GM19240 (cell line): ENCODE results near the gene CENPS.
"Not testable (repeated sequence)": the region's sequence is repeated elsewhere in the genome, so short reads cannot be mapped to it uniquely, and the experiment has no call there.

Experiments
- DNase-seq: peaks from one replicate; pipeline ENCODE4 v3.0.0; 2011; ENCODE audit warnings: low spot score; ENCODE audit not compliant: insufficient read length

Gene CENPS

DNA sequence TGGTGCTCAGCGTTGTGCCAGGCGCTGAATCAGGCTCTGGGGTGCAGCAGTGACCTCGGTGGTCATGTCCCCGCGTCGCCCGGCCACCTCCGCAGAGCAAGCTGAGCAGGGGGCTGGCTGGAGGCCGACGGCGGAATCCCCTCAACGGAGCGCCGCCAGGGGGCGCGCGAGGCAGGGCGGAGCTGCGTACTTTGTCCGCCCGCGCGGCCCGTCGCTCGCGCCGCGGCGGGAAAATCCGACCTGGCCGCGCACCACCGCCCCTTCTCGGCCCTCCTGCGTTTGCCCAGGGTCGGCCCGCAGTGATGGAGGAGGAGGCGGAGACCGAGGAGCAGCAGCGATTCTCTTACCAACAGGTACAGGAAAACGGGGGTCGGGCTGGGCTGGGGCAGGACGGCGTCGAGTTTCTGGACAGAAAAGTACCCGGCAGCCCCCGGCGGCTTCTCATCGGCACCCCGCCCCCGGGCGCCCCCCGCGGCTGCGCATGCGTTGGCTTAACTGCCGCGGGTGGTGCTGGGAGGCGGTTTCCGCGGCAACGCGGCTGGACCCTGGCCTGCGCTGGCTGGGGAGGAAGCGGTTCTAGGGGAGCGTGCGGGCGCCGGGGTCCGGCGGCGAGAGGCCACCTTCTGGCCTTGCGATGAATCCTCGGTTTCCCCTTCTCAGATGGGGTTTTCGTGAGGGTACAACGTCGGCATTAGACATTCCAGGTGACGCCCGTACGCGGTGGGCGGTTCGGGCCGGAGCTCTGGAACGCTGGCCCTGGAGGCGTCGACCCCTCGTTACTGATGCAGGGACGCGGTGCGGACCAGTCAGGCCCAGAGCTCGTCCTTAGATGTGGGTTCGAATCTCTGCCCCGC lies at the start of gene CENPS:
TSS of gene CENPS (plus strand) at position 218 of the 854 bp plus-strand sequence. CDS start at position 303, 85 bp downstream.
- peak; percentile 96 for DNase-seq

DNA sequence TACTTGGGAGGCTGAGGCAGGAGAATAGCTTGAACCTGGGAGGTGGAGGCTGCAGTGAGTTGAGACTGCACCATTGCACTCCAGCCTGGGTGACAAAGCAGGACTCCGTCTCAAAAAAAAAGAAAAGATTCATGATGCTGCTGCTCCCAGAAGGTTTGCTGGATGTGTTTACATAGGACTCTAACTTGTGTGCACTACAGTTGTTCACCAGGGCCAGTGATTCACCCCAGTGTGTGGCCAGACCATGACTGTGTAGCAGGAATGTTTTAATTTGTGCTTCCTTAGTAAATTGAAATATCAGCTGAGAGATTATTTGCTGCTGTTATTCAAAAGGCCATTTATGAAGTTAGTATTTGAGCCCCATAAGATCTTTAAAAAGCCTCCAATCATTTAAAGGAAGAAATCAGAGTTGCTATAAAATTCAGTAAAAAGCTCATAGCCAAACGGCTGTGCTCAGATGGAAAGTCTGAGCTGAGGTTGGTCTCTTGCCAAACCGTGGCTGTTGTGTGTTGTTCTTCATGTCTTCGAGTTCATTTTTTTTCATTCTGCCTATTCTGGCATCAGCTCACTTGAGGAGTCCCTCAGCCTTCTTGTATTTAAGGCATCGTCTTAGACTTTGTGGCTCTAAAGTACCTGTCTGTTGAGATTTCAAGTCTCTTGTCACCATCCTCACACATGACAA lies 49.5 kb upstream of the CENPS start:
- no peak for DNase-seq

GRCh38 chr1:10383630-10384029 lies 46.6 kb upstream of the CENPS start:
- no peak for DNase-seq

DNA sequence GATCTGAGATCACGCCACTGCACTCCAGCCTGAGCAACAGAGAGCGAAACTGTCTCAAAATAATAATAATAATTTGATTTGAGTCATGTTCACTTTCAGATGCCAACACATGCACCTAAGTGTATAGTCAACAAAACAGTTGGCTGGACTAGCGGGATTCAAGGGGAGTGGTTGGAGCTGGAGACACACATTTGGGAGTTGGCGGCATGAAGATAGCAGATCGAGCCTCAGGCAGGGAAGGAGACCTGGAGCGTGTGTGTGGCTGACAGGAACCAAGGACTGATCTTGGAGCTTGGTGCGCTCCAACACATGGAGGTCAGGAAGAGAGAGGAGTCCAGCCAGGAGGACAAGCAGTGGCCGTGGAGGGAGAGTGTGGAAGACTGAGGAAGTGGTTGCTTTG lies 46.0 kb upstream of the CENPS start:
- no peak for DNase-seq

- DNase-seq, result no peak
Measured at GRCh38 chr1:10386761-10387676, 43.2 kb upstream of the CENPS start.

DNA sequence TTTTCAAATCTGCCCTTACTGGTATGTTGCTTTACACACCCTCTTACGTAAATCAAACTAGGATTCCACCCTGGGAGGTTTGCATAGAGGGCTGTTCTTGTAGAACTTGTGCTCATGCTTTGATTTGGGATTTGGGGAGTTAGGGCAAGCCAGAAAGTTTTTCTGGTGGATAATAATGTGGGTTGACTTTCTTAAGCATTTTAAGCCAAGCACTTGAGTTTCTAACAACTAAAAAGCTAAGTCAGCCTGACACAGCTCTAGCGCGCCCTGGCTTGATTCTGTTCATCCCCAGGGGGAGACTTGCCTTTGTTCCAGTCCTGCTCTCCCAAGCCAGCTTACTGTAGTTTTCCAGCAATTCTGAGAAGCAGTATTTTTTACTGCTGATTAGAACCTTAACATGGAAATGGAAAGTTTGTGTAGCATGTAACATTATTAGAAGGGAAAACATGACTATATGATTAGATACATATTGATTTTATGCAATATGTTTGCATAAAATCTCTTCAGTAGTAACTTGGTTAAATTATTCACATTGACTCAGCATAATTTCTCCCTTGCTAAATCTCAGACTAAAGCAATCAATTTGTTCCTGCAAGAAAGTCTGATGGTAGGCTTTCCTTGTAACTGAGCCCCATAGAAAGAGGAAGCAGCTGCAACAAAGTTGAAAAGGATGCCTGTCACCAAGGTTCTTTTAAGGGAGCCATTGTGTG lies 42.4 kb upstream of the CENPS start:
- DNase-seq, result no peak

GRCh38 chr1:10388387-10388715 lies 41.9 kb upstream of the CENPS start:
- DNase-seq, result no peak

GRCh38 chr1:10389271-10389973 lies 40.8 kb upstream of the CENPS start:
- no peak for DNase-seq

GRCh38 chr1:10396870-10397269 lies 33.4 kb upstream of the CENPS start:
- DNase-seq, result no peak

DNA sequence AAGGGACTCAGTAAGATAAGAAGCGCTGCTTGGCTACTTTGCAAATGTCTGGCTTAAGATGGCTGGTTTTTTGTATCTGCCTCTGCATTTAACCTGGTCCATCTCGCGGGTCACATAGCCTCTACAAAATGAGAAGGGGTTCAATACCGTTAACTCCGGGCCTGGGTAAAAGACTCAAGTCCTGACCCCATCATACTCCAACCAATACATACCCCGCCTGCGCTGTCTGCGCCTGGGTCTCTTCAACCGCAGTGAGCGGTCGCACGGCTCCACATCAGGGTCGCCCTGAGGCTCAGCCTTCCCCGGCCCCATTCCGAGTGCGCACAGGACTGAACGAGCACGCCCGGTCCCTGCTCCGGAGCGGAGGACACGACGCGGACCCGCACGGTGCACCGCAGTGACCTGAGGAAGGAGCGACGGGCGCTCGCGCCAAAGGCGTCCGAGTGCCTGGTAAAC lies 31.9 kb upstream of the CENPS start:
- no peak for DNase-seq

- peak; percentile 98 for DNase-seq
Measured at GRCh38 chr1:10398734-10399443, 31.3 kb upstream of the CENPS start, which contains the start of gene PGD. PGD (plus strand) TSS chr1:10399064; CDS start chr1:10399118, 54 bp downstream.

GRCh38 chr1:10399444-10399941 lies 30.7 kb upstream of the CENPS start:
- DNase-seq, result no peak

- no peak for DNase-seq
Measured at GRCh38 chr1:10400013-10400412, 30.2 kb upstream of the CENPS start.

DNA sequence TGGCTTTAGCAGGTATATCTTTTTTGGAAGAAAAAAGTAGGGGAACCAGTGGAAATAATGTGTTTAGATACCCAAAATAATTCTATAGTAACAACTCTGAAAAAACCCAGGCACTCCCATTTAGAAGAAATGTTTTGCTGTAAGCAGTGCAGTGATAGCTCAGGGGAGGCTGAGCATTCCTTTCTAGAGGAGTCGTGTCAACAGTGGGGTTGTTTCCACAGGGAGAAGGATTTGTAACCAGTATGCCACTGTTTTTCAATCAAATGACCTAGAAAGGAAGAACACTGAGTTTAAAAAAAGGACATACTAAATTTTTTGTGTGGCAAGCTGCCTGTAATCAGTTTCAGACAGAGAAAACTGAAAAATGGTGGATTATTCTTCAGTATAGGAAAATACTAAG lies 29.0 kb upstream of the CENPS start:
- DNase-seq, result no peak

- no peak for DNase-seq
Measured at GRCh38 chr1:10402729-10403274, 27.4 kb upstream of the CENPS start.

DNA sequence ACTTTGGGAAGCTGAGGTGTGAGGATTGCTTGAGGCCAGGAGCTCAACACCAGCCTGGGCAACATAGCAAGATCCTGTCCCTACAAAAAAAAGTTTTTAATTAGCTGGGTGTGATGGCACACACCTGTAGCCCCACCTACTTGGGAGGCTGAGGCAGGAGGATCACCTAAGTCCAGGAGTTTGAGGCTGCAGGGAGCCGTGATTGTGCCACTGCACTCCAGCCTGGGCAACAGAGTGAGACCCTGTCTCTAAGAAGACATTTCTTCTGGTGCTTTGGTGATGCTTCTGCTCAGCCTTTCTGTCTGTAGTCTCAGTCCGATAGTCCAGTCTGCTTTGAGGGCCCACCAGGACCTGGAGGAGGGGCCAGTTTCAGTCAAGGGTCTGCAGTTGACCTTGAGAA lies 23.0 kb upstream of the CENPS start:
- no peak for DNase-seq

DNA sequence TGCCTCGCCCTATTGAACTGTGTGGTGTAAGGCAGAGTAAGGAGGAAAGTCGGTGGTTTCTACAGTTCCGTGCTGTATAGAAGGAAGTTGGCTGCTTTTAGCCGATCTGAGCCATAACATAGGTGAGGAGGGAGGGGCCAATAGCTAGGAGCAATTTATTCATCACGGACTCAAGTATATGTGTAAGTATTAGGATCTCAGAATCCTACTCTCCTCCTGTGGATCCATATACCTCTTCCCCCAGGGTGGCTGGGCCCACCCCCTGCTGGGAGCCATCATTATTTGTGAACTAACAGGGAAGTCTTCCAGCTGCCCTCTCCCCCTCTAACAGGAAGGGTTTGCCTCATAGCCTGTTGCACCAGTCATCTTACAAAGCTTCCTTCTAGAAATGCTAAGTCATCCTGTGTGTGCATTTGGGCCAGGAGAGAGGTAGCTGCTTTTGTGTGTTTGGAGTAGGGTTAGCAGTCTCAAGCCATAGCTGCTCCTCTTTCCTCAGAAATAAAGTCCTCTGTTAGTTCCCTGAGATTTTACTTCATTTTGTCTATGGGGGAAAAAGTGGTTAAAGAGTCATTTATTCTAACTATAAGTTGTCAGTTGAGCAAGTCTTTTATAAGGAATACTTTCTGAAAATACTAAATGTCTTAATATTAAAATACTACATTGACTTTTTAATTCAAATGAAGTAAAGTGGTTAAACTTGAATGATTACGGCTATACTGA lies 14.9 kb upstream of the CENPS start:
- no peak for DNase-seq

- not testable (repeated sequence) for DNase-seq
Measured at GRCh38 chr1:10415967-10416366, 14.3 kb upstream of the CENPS start.

- not testable (repeated sequence) for DNase-seq
Measured at GRCh38 chr1:10418741-10419140, 11.5 kb upstream of the CENPS start.
